Activated effector memory CD4-positive, alpha-beta T cell treated with Interleukin-2 at 50 U/mL for 16 hours (primary cell): ENCODE data around the gene NOTUM.

Experiments
- DNase-seq: peaks from one replicate; pipeline ENCODE4 v3.0.0-alpha.2; 2020

Gene NOTUM

GRCh38 chr17:81934850-81935708 is 25.9 kb downstream of the NOTUM start:
- DNase-seq, result no peak

GRCh38 chr17:81934098-81934757 is 26.8 kb downstream of the NOTUM start:
- DNase-seq, result no peak

DNA sequence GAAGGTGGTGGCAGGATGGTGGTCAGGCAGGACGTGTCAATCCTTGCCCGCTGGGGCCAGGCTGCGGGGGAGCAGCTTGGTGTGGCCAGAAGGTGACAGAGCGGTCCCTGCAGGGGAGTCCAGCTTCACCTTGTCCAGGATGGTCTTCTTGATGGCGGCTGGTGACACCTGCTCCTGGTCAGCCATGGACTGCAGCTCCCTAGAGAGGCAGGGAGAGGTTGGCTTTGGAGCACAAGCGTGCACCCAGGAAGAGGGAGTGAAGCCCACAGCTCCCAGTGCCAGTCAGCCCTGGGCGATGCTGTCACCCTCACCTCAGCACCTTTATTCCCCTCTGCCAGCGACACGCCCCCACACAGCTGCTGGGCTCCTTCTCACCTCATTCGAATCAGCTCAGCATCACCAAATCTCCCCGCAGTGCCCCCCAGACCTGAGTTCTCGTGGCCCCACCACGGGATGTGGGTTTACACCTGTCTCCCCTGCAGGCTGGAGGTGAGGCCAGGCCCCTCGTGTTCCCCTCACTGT is 27.7 kb downstream of the NOTUM start:
- DNase-seq, result no peak

DNA sequence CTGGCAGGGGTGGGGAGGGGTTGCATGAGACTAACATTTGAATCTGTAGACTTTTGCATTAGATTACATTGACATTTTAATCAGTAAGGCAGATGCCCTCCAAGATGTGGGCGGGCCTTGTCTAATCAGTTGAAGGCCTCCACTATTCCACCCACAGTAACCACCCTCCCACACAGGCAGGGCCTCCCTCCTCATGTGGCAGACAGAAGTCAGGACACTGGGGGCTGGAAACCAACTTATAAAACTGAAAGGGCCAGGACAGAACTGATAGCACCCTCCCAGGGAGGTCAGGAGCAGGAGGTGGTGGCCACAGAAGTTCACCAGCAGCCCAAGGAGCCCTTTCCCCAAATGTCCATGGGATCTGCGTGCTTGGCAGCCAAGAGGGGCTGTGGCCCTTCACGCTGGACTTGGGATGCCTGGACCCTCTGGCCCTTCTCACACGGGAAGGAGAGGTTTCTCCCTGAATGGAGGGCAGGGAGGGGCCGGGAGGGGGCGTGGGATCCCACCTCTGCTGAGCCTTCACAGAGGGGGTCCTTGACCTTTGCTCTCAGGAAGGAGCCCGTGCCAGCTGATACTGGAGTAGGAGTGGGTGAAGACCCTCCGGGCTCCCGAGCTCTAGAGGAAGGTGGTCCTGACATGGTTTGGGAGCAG is 28.5 kb downstream of the NOTUM start:
- no peak for DNase-seq

DNA sequence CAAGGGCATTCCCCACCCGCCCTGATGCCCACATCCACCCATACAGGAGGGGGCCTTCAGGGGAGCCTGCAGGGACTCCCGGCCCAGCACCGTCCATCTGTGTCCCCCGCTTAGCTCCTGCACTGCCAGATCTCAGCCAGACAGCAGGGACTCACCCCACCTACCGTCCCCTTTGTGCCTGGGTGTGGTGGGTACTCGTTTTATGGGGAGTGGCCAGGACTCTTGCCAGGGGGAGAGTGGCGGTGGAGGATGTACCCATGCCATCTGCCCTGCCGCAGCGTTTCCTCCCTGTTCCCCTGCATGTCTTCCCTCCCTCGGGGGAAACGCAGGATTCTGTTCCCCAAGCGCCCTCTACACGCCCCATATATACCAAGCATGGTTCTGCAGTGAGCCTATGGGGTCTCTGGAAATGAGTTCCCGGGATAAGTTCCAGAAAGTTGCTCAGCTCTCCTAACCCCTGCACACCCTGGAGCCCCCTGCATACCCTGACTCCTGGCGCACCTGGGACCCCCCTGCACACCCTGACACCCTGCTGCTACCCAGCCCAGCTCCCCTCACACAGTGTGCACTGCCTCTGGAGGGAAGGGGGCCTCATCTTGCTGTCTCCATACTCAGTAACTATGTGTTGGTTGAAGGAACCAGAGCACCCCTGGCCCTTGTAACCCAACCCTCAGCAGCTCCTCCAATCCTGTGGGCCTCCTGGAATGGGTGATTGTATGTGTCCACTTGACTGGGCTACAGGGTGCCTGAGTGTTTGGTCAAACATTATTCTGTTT is 29.2 kb downstream of the NOTUM start:
- no peak for DNase-seq

- no peak for DNase-seq
These were observed 29.8 kb downstream of the NOTUM start for GRCh38 chr17:81931189-81931556.

GRCh38 chr17:81930142-81931125 is 30.6 kb downstream of the NOTUM start:
- DNase-seq, result no peak

- no peak for DNase-seq
These were observed 31.5 kb downstream of the NOTUM start for GRCh38 chr17:81929253-81930141.

DNA sequence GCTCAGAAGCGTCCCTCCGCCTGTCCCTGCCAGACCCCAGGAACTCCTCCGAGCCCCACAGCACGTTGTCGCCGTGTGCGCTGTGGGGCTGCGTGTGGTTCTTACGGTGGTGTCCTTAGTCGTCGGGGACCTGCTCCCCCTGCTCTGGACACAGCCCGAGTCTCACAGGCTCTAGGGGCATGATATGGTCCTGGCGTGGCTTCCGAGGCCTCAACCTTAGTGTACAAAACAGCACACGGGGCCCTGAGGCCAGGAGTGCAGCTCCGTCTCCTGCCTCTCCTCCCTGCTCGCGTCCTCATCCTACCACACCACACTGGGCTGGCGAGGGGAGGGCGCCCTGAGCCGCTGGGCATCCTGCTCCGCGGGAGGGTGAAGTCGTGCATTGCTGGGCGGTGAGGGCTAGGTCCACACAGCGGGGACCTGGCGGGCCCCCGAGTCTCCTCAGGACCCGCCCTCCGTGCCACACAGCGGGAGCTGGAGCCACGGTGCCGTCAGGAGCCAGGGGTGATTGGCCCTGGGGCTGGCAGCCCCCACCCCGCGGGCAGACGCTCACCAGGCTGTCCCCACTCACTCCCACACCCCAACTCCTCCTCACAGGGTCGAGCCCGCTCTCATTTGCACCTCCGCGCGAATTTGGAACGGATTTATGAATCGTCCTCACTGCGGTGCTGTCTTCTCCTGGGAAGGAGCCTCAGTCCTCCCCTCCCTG is 32.3 kb downstream of the NOTUM start:
- DNase-seq, result no peak

DNA sequence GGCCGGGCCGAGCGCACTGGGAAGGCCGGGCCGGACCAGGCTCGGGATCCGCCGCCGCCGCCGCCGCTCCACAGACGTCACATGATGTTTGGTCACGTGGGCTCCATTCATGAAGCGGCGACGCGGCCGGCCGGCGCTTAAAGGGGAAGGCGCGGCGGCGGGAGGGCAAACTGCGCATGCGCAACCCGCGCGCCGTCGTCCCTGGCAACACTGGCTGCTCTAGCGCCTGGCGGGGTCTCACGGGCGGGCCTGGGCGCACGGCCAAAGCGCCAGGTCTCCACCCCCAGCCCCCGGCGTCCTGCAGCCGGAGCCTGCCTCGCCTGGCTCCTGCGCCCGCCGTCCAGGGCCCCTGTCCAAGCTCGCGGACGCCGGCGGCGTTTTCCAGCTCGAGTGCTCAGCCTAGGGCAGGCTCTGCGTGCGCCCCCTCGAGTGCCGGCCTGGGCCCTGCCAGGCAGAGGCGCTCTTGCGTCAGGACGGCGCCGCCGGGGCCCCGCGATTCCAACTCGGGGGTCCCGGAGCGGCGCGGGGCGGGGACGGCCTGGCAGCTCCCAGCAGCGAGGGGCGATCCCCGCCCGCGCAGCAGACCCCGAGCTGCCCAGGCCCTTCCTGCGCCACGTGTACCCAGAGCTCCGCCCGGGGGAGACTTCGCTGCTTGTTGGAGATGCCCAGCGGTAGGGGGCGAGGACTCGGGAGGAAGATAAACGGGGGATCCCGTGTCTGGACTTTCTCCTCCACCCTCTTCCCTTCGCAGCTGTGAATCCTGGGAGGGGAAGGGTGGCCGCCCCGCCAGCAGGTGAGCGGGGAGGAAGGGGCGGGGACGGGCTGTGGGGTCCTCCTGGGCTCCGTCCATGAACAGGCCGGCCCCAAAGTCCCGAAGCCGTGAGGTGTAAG is 33.1 kb downstream of the NOTUM start, which contains the start of gene MAFG:
Gene MAFG, minus strand, starts transcription at position 83 of the 891 bp plus-strand sequence. CDS start 4,550 bp downstream, outside the sequence.
- peak; percentile 80 for DNase-seq

- no peak for DNase-seq
These were observed 33.8 kb downstream of the NOTUM start for GRCh38 chr17:81927152-81927652.

DNA sequence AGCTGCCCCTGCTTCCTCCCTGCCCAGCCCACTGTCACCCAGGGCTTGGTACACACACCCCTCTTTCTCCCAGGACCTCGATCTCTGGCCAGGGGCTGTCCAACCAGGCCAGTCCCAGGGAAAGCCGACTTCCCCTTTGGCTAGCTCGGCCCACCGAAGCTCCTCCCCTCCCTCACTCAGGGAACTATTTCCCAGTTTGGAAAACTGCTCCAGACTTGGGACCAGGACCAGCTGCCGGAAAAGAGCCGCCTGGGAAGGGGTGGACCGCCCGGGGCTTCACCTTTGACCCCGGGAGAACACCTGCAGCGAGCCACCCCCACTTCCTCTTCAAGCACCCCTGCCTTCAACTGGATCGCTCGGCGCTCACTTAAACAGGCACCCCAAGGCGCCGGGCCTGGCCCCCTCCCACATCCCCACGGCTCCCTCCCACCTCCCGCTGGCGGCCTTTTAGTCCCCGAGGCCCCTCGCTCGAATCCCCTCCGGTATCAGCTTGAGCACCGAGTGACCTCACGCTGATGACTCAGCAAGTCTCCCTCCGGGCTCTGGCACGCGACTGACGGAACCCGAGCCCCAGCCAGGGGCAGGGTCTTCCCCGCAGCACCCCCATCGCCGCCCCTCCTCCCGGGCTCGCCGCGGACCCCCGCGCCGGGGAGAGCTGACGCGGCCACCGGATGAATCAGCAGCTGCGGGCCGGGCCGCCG is 34.4 kb downstream of the NOTUM start:
- DNase-seq, result peak; percentile 36

- no peak for DNase-seq
These were observed 35.0 kb downstream of the NOTUM start for GRCh38 chr17:81925860-81926450.

DNA sequence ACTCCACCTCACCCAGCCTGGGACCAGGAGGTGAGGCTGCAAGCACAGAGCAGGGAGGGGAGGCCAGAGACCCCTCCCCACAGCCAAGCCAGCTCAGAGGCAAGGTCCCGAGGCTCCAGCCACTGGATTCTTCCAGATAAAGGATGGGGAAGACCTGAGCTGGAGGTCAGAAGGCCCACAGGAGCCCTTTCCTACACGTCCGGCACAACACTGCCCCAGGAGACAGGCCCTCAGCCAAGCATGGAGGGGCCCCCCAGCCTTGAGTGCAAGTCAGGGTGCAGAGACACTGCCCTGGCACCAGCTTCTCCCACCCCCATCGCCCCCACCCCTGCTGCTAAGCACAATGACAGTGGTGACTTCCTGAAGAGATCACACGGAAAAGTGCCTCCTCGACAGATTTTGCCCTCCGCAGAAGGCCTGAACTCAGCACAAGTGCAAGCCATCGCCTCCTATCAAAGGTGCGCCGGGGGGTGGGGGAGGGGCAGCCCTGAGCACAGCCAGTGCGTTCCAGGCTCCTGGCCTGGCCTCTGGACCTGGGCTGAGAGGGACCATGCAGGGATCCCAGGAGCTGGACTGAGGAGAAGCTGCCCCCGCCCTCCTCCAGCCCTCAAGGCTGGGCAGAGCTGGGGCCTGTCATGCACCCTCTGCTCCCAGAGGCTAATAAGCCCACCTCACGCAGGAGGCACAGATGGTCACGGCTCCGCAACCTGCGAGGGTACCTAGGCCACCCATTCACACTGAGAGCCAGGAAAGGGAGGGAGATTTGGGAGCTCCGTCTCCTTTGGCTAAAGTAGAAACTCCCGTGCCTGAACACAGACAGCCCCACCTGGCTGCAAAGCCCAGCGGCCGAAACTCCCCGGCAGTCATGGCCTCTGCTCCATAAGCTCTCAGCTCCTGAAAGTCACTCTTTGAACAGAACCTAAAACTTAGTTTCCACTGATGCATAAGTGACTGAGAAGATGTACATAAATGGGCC is 36.1 kb downstream of the NOTUM start:
- no peak for DNase-seq

DNA sequence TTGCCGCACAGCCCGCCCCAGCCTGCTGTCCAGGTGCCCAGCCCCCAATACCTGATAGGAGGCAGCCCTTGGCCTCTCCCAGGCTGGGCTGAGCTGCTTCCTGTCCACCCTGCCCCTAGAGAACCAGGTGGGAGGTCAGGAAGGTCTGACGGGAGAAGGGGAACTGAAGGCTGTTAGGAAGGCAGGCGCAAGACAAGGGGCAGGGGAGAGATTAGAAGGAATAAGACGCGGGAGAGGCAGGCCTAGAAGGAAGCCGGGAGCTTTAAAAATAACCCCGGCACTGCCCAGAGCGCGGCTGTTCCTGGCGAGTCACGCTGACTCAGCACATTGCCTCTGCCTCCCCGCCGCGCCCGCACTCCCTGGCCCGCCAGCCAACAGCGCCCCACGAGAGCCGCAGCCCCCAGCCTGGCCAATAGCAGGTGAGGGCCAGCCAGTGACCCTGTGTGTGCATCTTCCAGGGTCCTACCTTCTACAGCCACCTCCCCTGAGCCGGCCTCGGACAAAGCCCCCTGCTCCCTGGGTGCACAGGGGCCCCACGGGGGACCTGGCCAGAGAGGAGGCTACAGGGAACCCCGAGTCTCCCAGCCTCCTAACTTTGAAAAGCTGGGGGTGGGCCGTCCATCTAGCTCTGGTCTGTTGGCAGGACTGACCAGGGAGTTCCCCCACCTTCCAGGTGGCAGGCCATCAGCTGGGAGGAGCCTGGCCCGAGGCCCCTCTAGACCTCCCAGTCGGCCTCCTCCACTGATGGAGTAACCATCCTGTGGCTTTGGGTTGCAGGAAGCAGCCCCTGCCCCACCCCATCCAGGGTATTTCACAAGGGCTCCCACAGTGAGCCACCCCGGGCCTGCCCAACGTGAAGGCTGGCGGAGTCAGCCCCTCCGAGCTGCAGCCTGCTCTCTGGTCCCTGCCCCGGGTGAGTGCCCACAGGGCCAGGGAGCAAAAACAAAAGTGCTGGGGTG is 37.4 kb downstream of the NOTUM start:
- DNase-seq, result no peak
